ENCODE results near the gene GLIS1.

The GLIS1 gene

DNA sequence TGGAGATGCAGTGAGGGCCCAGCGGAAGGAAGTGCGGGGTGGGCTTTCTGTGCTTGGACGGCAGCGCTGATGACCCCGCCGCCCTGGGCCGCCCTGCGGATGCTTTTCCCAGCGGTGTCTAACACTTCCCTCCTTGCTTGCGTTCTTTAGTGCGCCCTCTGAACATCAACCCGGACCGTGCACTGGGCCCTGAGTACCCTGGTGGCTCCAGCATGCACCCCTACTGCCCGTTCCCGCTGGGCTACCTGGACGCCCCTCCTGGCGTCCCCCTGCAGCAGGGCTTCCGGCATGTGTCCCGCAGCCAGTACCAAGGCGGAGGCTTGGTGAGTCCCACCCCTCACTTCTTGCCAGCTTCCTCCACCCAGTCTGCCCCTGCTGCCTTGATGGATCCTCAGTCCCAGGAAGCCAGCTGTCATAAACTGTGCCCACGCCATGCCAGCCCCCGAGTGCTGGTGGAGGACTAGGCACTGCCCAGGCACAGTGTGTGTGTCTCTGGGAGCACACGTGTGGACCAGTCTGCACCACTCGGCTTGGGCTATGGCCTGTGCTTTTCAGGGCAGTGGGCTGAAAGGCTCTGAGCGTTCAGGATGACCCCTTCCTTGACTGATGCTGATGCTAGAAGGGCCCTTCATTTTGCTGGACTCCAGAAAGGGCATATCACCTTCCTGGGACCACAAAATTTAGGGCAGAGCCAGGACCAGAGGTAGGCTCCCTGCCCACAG is 277.5 kb downstream of the GLIS1 start:
- Histone ChIP-seq H3K27ac (ENCODE audit: insufficient read depth in 1 of 2, low read depth in 1 of 2, low read length in 2 of 2, poor library complexity in 1 of 2, severe bottlenecking in 2 of 2) (no peak overlapping the region), H3K4me3 (ENCODE audit: control insufficient read depth in 1 of 7, extremely low read depth in 1 of 7, insufficient read depth in 4 of 7, low read depth in 2 of 7, low read length in 6 of 7) (no peak overlapping the region), H3K36me3 (ENCODE audit: control insufficient read depth in 4 of 4, insufficient read depth in 4 of 4, low read length in 3 of 4) (no peaks in the 10 kb centered on the region), H3K4me1 (ENCODE audit: control extremely low read depth in 1 of 4, control insufficient read depth in 4 of 4, insufficient read depth in 4 of 4, low read length in 3 of 4) (peaks cover 0 to 8% (median 1%) of the 10 kb centered on the region in 4 experiments), H3K27me3 (replicated peaks in 2 of 5; ENCODE audit: control insufficient read depth in 4 of 5, insufficient read depth in 5 of 5, low read length in 4 of 5) (peaks cover 0 to 2% (median 0%) of the 10 kb centered on the region in 5 experiments), H3K9me3 (ENCODE audit: control extremely low read depth in 1 of 5, control insufficient read depth in 4 of 5, insufficient read depth in 2 of 5, low read depth in 1 of 5, low read length in 4 of 5) (no peaks in the 10 kb centered on the region)
- WGBS (ENCODE audit: insufficient coverage), result 97% methylated on average over 24 of the region's 25 CpGs
- CTCF ChIA-PET, result interaction anchor here (1.0 kb wide), 1 partner anchor 37 kb away, joined by 3 read pairs; no protein-coding TSS in a partner anchor
- POLR2A ChIA-PET, result no interaction called here
- DNase-seq, result no peak

- peaks cover 0 to 8% (median 1%) of the 10 kb centered on the region in 4 experiments for H3K4me1 ChIP-seq (ENCODE audit: control extremely low read depth in 1 of 4, control insufficient read depth in 4 of 4, insufficient read depth in 4 of 4, low read length in 3 of 4)
- no peak for DNase-seq
- no peaks in the 10 kb centered on the region for H3K36me3 ChIP-seq (ENCODE audit: control insufficient read depth in 4 of 4, insufficient read depth in 4 of 4, low read length in 3 of 4)
- ChIA-PET CTCF (interaction anchor here (0.9 kb wide), 1 partner anchor 11 kb away, joined by 3 read pairs; no protein-coding TSS in a partner anchor), POLR2A (no interaction called here)
- no peak overlapping the region for H3K4me3 ChIP-seq (ENCODE audit: control insufficient read depth in 1 of 7, extremely low read depth in 1 of 7, insufficient read depth in 4 of 7, low read depth in 2 of 7, low read length in 6 of 7)
- WGBS (ENCODE audit: insufficient coverage), result 95% methylated on average over 23 of the region's 29 CpGs
- H3K9me3 ChIP-seq (ENCODE audit: control extremely low read depth in 1 of 5, control insufficient read depth in 4 of 5, insufficient read depth in 2 of 5, low read depth in 1 of 5, low read length in 4 of 5), result no peaks in the 10 kb centered on the region
- H3K27me3 ChIP-seq (replicated peaks in 2 of 5; ENCODE audit: control insufficient read depth in 4 of 5, insufficient read depth in 5 of 5, low read length in 4 of 5), result peaks cover 0 to 2% (median 0%) of the 10 kb centered on the region in 5 experiments
- H3K27ac ChIP-seq (ENCODE audit: insufficient read depth in 1 of 2, low read depth in 1 of 2, low read length in 2 of 2, poor library complexity in 1 of 2, severe bottlenecking in 2 of 2), result no peak overlapping the region
Observed at GRCh38 chr1:53460666-53461322, 278.2 kb downstream of the GLIS1 start.

DNA sequence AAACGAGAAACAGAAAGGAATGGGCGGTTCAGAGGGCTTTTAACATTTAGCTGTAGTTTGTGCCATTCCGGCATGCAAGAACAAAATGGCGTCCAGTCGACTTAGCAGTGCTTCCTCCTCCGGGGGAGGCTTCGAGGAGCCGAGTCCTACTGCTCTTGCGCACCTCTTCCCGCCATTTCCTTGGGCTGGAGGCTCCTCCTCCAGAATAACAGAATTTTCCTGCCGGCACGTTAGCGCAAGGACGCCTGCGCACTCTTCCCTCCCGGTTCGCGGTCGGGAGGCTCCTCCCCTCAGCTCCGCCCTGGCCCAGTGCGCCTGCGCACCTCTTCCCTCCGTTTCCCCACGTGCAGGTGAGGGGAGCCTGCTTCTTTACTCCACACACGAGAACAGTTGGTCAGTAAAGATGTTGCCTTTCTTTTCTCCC is 278.7 kb downstream of the GLIS1 start:
- Histone ChIP-seq H3K27me3 (replicated peaks in 2 of 5; ENCODE audit: control insufficient read depth in 4 of 5, insufficient read depth in 5 of 5, low read length in 4 of 5) (peaks cover 0 to 2% (median 0%) of the 10 kb centered on the region in 5 experiments), H3K4me3 (ENCODE audit: control insufficient read depth in 1 of 7, extremely low read depth in 1 of 7, insufficient read depth in 4 of 7, low read depth in 2 of 7, low read length in 6 of 7) (no peak overlapping the region), H3K36me3 (ENCODE audit: control insufficient read depth in 4 of 4, insufficient read depth in 4 of 4, low read length in 3 of 4) (no peaks in the 10 kb centered on the region), H3K9me3 (ENCODE audit: control extremely low read depth in 1 of 5, control insufficient read depth in 4 of 5, insufficient read depth in 2 of 5, low read depth in 1 of 5, low read length in 4 of 5) (no peaks in the 10 kb centered on the region), H3K27ac (ENCODE audit: insufficient read depth in 1 of 2, low read depth in 1 of 2, low read length in 2 of 2, poor library complexity in 1 of 2, severe bottlenecking in 2 of 2) (no peak overlapping the region), H3K4me1 (ENCODE audit: control extremely low read depth in 1 of 4, control insufficient read depth in 4 of 4, insufficient read depth in 4 of 4, low read length in 3 of 4) (peaks cover 0 to 6% (median 0%) of the 10 kb centered on the region in 4 experiments)
- 98% methylated on average over 24 of the region's 25 CpGs for WGBS (ENCODE audit: insufficient coverage)
- DNase-seq, result no peak
- CTCF ChIA-PET, result interaction anchor here (0.9 kb wide), 1 partner anchor 10 kb away, joined by 3 read pairs; no protein-coding TSS in a partner anchor
- POLR2A ChIA-PET, result no interaction called here

- Histone ChIP-seq H3K36me3 (ENCODE audit: control insufficient read depth in 4 of 4, insufficient read depth in 4 of 4, low read length in 3 of 4) (no peaks in the 10 kb centered on the region), H3K4me3 (ENCODE audit: control insufficient read depth in 1 of 7, extremely low read depth in 1 of 7, insufficient read depth in 4 of 7, low read depth in 2 of 7, low read length in 6 of 7) (no peak within 1 kb of the TSS), H3K27ac (ENCODE audit: insufficient read depth in 1 of 2, low read depth in 1 of 2, low read length in 2 of 2, poor library complexity in 1 of 2, severe bottlenecking in 2 of 2) (no peak within 1 kb of the TSS), H3K9me3 (ENCODE audit: control extremely low read depth in 1 of 5, control insufficient read depth in 4 of 5, insufficient read depth in 2 of 5, low read depth in 1 of 5, low read length in 4 of 5) (no peaks in the 10 kb centered on the region), H3K27me3 (replicated peaks in 2 of 5; ENCODE audit: control insufficient read depth in 4 of 5, insufficient read depth in 5 of 5, low read length in 4 of 5) (peaks cover 0 to 2% (median 0%) of the 10 kb centered on the region in 5 experiments), H3K4me1 (ENCODE audit: control extremely low read depth in 1 of 4, control insufficient read depth in 4 of 4, insufficient read depth in 4 of 4, low read length in 3 of 4) (peaks cover 0 to 2% (median 0%) of the 10 kb centered on the region in 4 experiments)
- ChIA-PET POLR2A (interaction anchor here (0.7 kb wide), 1 partner anchor 11 kb away, joined by 3 read pairs; no protein-coding TSS in a partner anchor), CTCF (interaction anchor here (1.5 kb wide), 1 partner anchor 12 kb away, joined by 4 read pairs; no protein-coding TSS in a partner anchor)
- DNase-seq, result no peak
- WGBS (ENCODE audit: insufficient coverage), result 96% methylated on average over 81 of the region's 82 CpGs
Observed at GRCh38 chr1:53459321-53460175, 279.4 kb downstream of the GLIS1 start, which contains the start of gene DMRTB1. Gene DMRTB1, plus strand, starts transcription at chr1:53459399. Its CDS starts 55 bp downstream, at chr1:53459454.

DNA sequence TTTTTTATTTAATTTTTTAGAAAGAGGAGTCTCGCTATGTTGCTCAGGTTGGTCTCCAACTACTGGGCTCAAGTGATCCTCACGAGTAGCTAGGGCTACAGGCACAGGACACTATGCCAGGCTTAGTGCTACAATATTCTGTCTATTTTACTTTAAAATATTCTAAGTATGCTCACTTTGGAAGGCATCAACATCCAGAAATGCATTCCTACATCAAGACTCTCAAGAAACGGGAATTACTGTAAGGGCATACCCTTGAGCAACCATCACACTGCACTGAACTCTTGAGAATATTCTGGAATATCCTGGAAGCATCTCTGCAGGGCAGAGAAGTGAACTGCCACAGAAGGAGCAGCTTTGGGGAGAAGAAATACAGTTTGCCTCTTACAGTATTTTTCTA is 280.3 kb downstream of the GLIS1 start:
- CTCF ChIA-PET, result interaction anchor here (1.2 to 1.8 kb wide), 3 partner anchors 13 to 23 kb away, joined by 3 to 4 read pairs (median 4); no protein-coding TSS in a partner anchor
- no peaks in the 10 kb centered on the region for H3K36me3 ChIP-seq (ENCODE audit: control insufficient read depth in 4 of 4, insufficient read depth in 4 of 4, low read length in 3 of 4)
- POLR2A ChIA-PET, result interaction anchor here (0.7 kb wide), 1 partner anchor 10 kb away, joined by 3 read pairs; no protein-coding TSS in a partner anchor
- WGBS (ENCODE audit: insufficient coverage), result 100% methylated on average over 1 of the region's 3 CpGs
- peaks cover 0 to 2% (median 0%) of the 10 kb centered on the region in 5 experiments for H3K27me3 ChIP-seq (replicated peaks in 2 of 5; ENCODE audit: control insufficient read depth in 4 of 5, insufficient read depth in 5 of 5, low read length in 4 of 5)
- H3K4me1 ChIP-seq (ENCODE audit: control extremely low read depth in 1 of 4, control insufficient read depth in 4 of 4, insufficient read depth in 4 of 4, low read length in 3 of 4), result peaks cover 0 to 2% (median 0%) of the 10 kb centered on the region in 4 experiments
- H3K4me3 ChIP-seq (ENCODE audit: control insufficient read depth in 1 of 7, extremely low read depth in 1 of 7, insufficient read depth in 4 of 7, low read depth in 2 of 7, low read length in 6 of 7), result no peak overlapping the region
- DNase-seq, result no peak
- no peaks in the 10 kb centered on the region for H3K9me3 ChIP-seq (ENCODE audit: control extremely low read depth in 1 of 5, control insufficient read depth in 4 of 5, insufficient read depth in 2 of 5, low read depth in 1 of 5, low read length in 4 of 5)
- H3K27ac ChIP-seq (ENCODE audit: insufficient read depth in 1 of 2, low read depth in 1 of 2, low read length in 2 of 2, poor library complexity in 1 of 2, severe bottlenecking in 2 of 2), result no peak overlapping the region

Data from common myeloid progenitor, CD34-positive (primary cell).